GM21515 (cell line): ENCODE measurements around the gene ZAR1.

ENCODE experiments used
- ATAC-seq: cut with Tn5 transposase; IDR thresholded peaks from one replicate; pipeline ENCODE4 v1.9.1; 2021; ENCODE audit not compliant: unreplicated experiment

Gene ZAR1

DNA sequence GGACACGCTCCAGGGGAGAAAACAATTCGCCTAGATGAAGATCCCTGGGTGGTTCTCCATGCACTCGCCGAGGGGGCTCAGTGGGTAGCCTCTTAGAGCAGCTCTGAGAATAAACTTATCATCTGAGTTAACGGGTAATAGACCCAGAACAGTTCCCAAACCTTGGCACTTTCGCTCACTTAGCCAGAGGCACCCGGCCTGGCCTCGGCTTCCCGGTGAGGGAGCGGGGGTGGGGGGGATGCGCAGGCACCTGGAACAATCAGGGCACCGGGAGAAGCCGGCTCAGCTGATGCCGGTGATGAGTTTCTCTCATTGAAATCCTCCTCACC, 405 bp upstream of the ZAR1 start:
- ATAC-seq: no peak

- no peak for ATAC-seq
Measured at GRCh38 chr4:48490680-48491513, 845 bp downstream of the ZAR1 start.

- ATAC-seq: no peak
Measured at GRCh38 chr4:48491514-48492176, 1.6 kb downstream of the ZAR1 start.

DNA sequence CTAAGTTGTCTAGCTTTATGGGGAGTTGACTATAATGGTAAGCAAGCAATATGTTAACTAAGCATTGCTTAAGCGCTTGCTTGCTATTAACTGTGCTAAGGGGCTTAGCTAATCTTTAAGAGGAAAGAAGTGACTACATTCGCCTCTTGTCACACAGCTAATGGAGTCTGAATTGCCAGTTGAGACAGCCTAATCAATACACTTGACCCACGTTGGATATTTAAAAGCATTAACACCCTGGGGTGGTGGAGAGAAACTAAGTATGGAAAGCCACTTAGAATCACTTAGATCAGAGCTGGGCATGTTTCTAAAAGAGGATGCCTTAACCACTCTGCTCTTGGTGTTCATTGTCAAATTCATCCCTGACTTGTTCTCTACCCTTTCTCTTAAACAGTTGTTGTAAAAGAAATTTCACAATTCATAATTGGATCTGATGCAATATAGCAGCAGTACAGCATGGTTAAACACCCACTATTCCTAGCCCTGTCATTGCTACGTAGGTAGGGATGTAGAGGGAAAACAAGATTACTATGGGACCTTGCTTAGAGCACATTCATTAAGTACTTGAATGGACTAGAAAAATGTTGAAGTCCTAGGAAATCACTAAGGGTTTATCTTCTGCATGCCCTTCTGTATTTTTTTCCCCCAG, 3.5 kb downstream of the ZAR1 start:
- no peak for ATAC-seq

- ATAC-seq: no peak
Measured at GRCh38 chr4:48495941-48496340, 5.9 kb downstream of the ZAR1 start.

DNA sequence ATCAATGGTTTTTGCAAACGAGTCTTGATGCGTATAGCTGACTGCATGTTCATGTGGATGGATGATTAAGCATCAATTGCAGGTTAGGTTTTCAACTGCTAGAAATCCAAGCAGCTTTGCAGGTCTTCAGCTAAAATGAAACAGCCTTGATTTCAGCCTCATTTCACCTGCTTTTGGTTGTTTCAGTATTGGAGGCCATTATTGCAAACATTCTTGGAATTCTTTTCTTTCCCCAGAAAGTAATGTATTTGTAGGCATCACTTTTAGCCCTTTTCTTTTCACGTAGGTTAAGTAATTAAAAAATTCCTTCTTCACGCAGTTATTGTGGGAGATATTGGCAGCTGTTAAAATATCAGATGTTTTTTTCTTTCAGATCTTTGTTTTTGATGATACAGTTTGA, 8.8 kb downstream of the ZAR1 start:
- no peak for ATAC-seq

DNA sequence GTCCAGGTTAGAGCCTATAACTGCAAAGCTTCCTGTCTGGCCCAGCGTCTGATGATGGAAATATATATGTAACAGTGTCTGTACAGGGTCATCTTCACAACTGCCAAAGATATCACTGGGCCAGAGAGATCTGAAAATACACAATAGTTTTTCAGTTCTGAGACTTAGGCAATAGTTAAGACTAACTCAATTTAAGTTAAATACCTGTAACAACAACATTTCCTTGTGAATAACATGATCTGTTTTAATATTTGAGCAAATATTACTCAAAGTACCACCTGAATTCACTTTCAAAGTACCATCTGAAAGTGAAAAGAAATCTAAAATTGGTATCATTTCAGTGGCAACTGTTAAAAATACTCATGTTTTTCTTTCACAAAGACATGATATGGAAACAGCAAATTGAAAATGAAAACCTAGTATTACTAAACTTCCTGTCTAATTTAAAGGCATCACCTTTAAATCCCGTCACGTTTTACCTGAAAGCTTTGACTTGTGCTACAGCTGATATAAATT, 9.6 kb downstream of the ZAR1 start:
- ATAC-seq: peak; percentile 74

GRCh38 chr4:48503233-48504025, 13.4 kb downstream of the ZAR1 start:
- no peak for ATAC-seq

DNA sequence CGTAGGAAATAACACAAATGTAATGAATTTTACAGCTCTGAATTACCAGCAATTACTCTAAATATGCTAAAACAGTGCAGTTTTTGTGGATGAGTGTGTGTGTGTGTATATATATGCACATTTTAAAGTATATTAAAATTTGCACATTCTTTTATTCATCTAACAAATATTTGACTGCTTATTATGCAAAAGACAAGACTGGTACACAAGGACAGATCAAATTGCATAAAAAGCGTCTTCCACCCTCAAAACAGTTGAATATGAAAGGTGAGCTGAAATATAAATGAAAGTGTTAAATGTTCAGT, 13.9 kb downstream of the ZAR1 start:
- no peak for ATAC-seq

DNA sequence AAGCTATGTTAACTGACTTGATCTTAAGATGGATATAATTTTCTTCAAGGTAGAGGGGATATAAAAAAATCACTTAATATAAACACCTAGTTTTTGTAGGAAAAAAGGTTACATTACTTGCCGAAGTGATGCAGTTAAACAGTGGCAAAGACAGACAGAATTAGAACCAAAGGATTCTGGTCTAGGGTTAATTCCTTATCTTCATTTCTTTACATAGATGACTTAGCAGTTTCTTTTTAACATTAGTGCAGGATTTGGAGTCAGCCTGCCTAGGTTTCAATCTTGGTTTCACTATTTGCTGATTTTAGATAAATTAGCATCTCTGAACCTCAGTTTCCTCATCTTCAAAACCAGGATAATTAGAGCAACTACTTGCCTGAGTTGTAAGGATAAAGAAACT, 14.3 kb downstream of the ZAR1 start:
- ATAC-seq: no peak

GRCh38 chr4:48506716-48507115, 16.7 kb downstream of the ZAR1 start:
- no peak for ATAC-seq

DNA sequence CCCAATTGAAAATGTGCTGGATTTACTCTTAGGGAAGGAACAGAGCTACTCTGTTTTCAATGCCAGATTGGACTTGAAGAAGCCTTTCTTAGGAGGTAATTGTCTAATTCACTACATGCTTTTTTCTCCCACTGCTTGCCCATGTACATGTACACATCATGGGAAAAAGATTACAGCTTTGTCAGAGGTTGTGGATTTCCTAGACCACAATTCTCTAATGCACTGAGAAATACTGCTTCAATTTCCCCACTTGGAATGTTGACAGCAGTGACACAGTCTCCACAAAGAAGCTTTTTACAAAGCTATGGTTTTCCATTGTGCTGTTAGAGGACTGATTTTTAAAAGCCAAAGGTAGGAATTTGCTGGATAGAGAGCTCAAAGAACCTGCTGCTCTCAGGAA, 19.5 kb downstream of the ZAR1 start:
- no peak for ATAC-seq

GRCh38 chr4:48518143-48518542, 28.1 kb downstream of the ZAR1 start:
- ATAC-seq: no peak

DNA sequence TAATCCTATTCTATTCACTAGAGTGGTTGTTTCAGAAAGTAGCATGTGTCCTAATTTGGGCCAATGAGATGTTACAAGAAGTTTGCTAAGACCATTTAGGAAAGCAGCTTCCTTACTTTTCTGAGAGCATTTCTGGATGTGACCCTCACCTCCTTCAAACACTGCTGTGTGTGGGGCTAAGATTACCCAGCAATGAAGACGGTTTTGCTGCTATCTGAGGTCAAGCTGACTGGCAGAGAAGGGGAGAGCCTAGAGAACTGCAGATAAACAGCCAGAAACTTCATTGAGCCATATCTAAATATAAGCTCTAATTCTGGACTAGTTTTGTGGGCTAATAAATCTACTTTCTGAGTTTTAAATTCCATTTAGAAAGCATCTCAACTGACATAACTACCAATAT, 36.4 kb downstream of the ZAR1 start:
- no peak for ATAC-seq

DNA sequence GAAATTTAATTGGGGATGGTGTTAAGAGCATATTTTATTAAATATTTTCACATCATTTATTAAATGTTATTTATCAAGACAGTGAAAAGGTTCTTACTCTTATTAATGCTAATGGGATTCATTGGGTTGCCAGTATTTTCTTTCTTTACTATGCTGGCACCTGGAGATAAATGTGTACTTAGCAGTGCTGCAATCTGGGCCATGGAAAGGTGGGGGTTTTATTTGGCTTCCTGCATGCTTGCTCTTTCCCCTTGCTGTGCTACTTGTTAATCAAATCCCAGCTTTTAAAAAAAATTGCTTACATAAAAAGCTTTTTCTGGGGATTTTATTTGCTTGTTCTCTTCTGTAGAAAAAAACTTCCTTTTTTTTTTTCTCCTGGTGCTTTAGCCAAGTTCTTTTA, 48.3 kb downstream of the ZAR1 start:
- no peak for ATAC-seq

- no peak for ATAC-seq
Measured at GRCh38 chr4:48539597-48539996, 49.5 kb downstream of the ZAR1 start.

DNA sequence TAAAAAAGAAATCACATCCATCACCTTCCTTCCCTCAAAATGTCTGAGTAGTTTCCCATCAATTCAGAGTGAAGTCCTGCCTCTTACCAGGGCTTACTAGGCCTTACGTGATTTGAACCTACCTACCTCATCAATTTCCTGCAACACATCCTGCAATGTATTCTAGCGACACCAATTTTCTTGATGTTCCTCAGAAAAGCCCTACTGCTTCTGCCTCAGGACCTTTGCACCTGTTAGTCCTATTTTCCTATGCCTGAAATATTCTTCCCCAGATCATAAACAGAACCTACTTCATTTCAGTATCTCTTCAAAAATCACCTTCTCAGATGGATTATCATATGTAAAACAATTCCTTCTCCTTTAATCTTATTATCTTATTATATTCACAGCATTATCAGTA, 52.8 kb downstream of the ZAR1 start:
- ATAC-seq: no peak

- ATAC-seq: no peak
Measured at GRCh38 chr4:48543796-48544195, 53.7 kb downstream of the ZAR1 start.
